Spleen (tissue), 11 donors: ENCODE results near the gene APEH. TPM values are rescaled to one million over a fixed set of nuclear protein-coding genes. Genes with fewer than 3 reads are reported as not detected.

Experiments used
- DNase-seq: peaks from one replicate; pipeline ENCODE4 v3.0.0-alpha.2; 2020
- H3K27ac ChIP-seq, 8 donors: fragments of 200-600 bp; sonication (generic) in 7 of 8; 1 replicate in 4 of 8; 2 replicates in 4 of 8; pipeline versions ENCODE4 v1.5.0 to v1.8.0; 2016 to 2021; ENCODE audit warnings: inconsistent platforms in 4 of 8, mild to moderate bottlenecking in 4 of 8, moderate library complexity in 1 of 8
- H3K27me3 ChIP-seq, 7 donors: fragments of 200-600 bp; sonication (generic) in 6 of 7; replicated peaks in 1 of 7; 1 replicate in 4 of 7; 2 replicates in 3 of 7; pipeline versions ENCODE4 v1.5.0 to v1.8.0; 2016 to 2021; ENCODE audit warnings: inconsistent platforms in 3 of 7, mild to moderate bottlenecking in 1 of 7
- H3K36me3 ChIP-seq, 6 donors: fragments of 200-600 bp; sonication (generic) in 5 of 6; 1 replicate in 4 of 6; 2 replicates in 2 of 6; pipeline versions ENCODE4 v1.5.0 to v1.8.0; 2016 to 2021; ENCODE audit warnings: inconsistent platforms in 2 of 6
- H3K4me1 ChIP-seq, 6 donors: fragments of 200-600 bp; sonication (generic) in 5 of 6; 1 replicate in 3 of 6; 2 replicates in 3 of 6; pipeline versions ENCODE4 v1.5.0 to v1.8.0; 2016 to 2021; ENCODE audit warnings: inconsistent platforms in 3 of 6
- H3K4me3 ChIP-seq, 8 donors: fragments of 200-600 bp; sonication (generic) in 7 of 8; 1 replicate in 4 of 8; 2 replicates in 4 of 8; pipeline versions ENCODE4 v1.5.0 to v1.8.0; 2016 to 2021; ENCODE audit warnings: inconsistent platforms in 4 of 8, mild to moderate bottlenecking in 4 of 8, moderate library complexity in 2 of 8
- H3K9me3 ChIP-seq, 8 donors: fragments of 200-600 bp; sonication (generic) in 7 of 8; 1 replicate in 4 of 8; 2 replicates in 4 of 8; pipeline versions ENCODE4 v1.5.0 to v1.8.0; 2016 to 2021; ENCODE audit warnings: inconsistent platforms in 4 of 8
- CTCF ChIP-seq, 11 experiments: fragments of 200-600 bp in 7 of 11; fragments of 450-650 bp in 4 of 11; sonication (generic) in 4 of 11; IDR thresholded peaks in 8 of 11; conservative IDR thresholded peaks in 3 of 11; 1 replicate in 7 of 11; 2 replicates in 4 of 11; pipeline versions ENCODE4 v1.4.0 to v1.8.0; 2016 to 2021; ENCODE audit warnings: antibody characterized with exemption in 11 of 11, inconsistent platforms in 4 of 11, mild to moderate bottlenecking in 1 of 11
- POLR2A ChIP-seq, 3 donors: fragments of 450-650 bp; IDR thresholded peaks; one replicate each; pipeline ENCODE4 v1.5.1; 2017; ENCODE audit warnings: antibody characterized with exemption in 3 of 3, mild to moderate bottlenecking in 1 of 3
- POLR2AphosphoS5 ChIP-seq, 3 donors: sonication (generic); formaldehyde crosslinking; IDR thresholded peaks; one replicate each; pipeline ENCODE4 v1.5.1; 2017; ENCODE audit warnings: antibody characterized with exemption in 3 of 3
- WGBS, 5 donors: extraction: QIAGEN DNeasy Blood & Tissue Kit in 3 of 5; methylation state at CpG; one replicate each; pipeline versions ENCODE4 v1.1.5 to v1.1.7; 2013 to 2018; 5-methylcytosine and 5-hydroxymethylcytosine counted together
- intact Hi-C: fragments of 100-400 bp; cut with DNase I; formaldehyde crosslinking; loops from one replicate; pipeline ENCODE4 v1.15.0; 2023; ENCODE audit warnings: low total_unique reads
- polyA plus RNA-seq, 3 donors: library from polyadenylated mRNA; stranded (reverse); fragments of 200-250 nt; gene quantifications; one replicate each; pipeline ENCODE4 v1.2.1, GENCODE V29; 2013
- total RNA-seq, 7 donors: library from RNA; depleted of rRNA in 3 of 7; stranded (reverse); fragments of >200 nt in 3 of 7; fragmentation: NEBNext Ultra II Directional in 4 of 7; extraction: Animal tissue kit (Norgen Biotek cat#: 25700) in 4 of 7; gene quantifications; one replicate each; pipeline versions ENCODE4 v1.1.0 to v1.2.1, GENCODE V29; 2016 to 2021
- donor health status: healthy with polysubstance abuse.
- donor health status: DM: no; HTN: no; CAD: no; lungs with moderate emphysema.
- donor health status: DM: no; HTN: no; CAD: no.
- donor health status: Bipolar disorder and iron deficiency.
- donor health status: healthy.
- donor health status: DM: no; HTN: no; CAD: no.
- donor health status: DM: yes; HTN: yes; CAD: no.

The APEH gene
- total and polyA plus RNA-seq, 10 donors, result 29.6 to 89.5 (median 66.2) TPM

DNA sequence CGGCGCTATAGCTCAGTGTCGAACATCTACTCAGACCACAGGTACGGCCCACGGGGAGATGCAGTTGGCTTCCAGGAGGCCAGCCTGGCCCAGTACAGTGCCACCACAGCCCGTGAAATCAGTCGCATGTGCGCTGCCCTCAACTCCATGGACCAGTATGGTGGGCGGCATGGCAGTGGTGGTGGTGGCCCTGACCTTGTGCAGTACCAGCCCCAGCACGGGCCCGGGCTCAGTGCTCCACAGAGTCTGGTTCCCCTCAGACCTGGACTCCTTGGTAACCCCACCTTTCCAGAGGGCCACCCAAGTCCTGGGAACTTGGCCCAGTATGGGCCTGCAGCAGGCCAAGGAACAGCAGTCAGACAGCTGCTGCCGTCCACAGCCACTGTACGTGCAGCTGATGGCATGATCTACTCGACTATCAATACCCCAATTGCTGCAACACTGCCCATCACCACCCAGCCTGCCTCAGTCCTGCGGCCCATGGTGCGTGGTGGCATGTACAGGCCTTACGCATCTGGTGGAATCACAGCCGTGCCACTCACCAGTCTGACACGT is 18.3 kb upstream of the APEH start:
- peaks cover 0 to 16% (median 0%) of the 10 kb centered on the region in 7 donors for H3K27me3 ChIP-seq
- no peak overlapping the region for H3K4me3 ChIP-seq
- H3K9me3 ChIP-seq, result no peaks in the 10 kb centered on the region
- intact Hi-C loops, result no loop called here
- no peaks in the 10 kb centered on the region for H3K36me3 ChIP-seq
- TF ChIP-seq POLR2A (IDR thresholded peaks at IDR 0.05) (no peak), POLR2AphosphoS5 (IDR thresholded peaks at IDR 0.05) (no peak), CTCF (IDR thresholded peaks at IDR 0.05 in 8 of 11, conservative IDR thresholded peaks at IDR 0.05 in 3 of 11) (no peak)
- H3K4me1 ChIP-seq, result no peaks in the 10 kb centered on the region
- WGBS, 5 donors, result 93 to 98% (median 96%) methylated on average over 11 to 19 of the region's 19 CpGs
- no peak for DNase-seq
- H3K27ac ChIP-seq, result no peak overlapping the region

- 38 to 51% (median 45%) methylated on average over 11 to 18 of the region's 18 CpGs for WGBS, 5 donors
- intact Hi-C loops, result no loop called here
These were observed 17.5 kb upstream of the APEH start for GRCh38 chr3:49656541-49657112.

DNA sequence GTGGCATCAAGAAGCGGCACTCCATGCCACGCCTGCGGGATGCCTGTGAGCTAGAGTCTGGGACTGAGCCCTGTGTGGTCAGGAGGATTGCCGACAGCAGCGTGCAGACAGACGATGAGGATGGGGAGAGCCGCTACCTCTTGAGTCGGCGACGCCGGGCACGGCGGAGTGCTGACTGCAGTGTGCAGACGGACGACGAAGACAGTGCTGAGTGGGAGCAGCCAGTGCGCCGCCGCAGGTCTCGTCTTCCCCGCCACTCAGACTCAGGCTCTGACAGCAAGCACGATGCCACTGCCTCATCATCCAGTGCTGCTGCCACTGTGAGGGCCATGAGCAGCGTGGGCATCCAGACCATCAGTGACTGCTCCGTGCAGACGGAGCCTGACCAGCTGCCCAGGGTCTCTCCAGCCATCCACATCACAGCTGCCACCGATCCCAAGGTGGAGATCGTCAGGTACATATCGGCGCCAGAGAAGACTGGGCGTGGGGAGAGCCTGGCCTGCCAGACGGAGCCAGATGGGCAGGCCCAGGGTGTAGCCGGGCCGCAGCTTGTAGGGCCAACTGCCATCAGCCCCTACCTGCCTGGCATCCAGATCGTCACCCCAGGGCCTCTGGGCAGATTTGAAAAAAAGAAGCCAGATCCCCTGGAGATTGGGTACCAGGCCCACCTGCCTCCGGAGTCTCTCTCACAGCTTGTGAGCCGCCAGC is 16.8 kb upstream of the APEH start:
- WGBS, 5 donors, result 91 to 96% (median 93%) methylated on average over 31 to 36 of the region's 36 CpGs
- TF ChIP-seq POLR2AphosphoS5 (IDR thresholded peaks at IDR 0.05), result no peak
- TF ChIP-seq CTCF (IDR thresholded peaks at IDR 0.05 in 8 of 11, conservative IDR thresholded peaks at IDR 0.05 in 3 of 11), result no peak
- TF ChIP-seq POLR2A (IDR thresholded peaks at IDR 0.05), result no peak
- Histone ChIP-seq H3K27me3 (peaks cover 0 to 16% (median 0%) of the 10 kb centered on the region in 7 donors), H3K36me3 (no peaks in the 10 kb centered on the region), H3K9me3 (no peaks in the 10 kb centered on the region), H3K4me1 (no peaks in the 10 kb centered on the region), H3K4me3 (no peak overlapping the region), H3K27ac (no peak overlapping the region)
- intact Hi-C loops, result no loop called here
- DNase-seq, result no peak

More at GRCh38 chr3:49656541-49657112, 17.5 kb upstream of the APEH start:
- Histone ChIP-seq H3K4me3 (no peak overlapping the region), H3K36me3 (no peaks in the 10 kb centered on the region), H3K27ac (no peak overlapping the region), H3K4me1 (no peaks in the 10 kb centered on the region), H3K9me3 (no peaks in the 10 kb centered on the region), H3K27me3 (peaks cover 0 to 16% (median 0%) of the 10 kb centered on the region in 7 donors)
- no peak for DNase-seq
- TF ChIP-seq CTCF (IDR thresholded peaks at IDR 0.05 in 8 of 11, conservative IDR thresholded peaks at IDR 0.05 in 3 of 11) (no peak), POLR2AphosphoS5 (IDR thresholded peaks at IDR 0.05) (no peak), POLR2A (IDR thresholded peaks at IDR 0.05) (no peak)

DNA sequence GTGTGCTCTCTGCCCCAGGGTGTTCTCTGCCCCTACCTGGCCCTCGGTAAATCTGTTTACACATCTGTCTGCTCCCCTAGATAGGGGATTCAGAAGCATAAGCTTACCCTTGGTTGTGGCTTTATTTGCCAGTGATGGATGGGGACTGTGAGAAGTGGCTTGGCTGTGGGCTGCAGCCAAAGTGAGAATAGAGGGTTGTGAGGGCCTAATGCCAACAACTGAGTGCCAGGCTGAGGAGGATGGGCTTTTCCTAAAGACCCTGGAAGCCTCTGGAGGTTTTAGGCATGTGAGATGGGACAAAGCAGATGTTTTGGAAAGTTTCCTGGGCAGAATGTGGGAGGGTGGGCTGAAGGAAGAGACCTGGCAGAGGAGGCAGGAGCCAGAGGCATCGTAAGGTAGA is 15.4 kb upstream of the APEH start:
- intact Hi-C loops, result no loop called here
- Histone ChIP-seq H3K27me3 (peaks cover 0 to 16% (median 0%) of the 10 kb centered on the region in 7 donors), H3K4me3 (no peak overlapping the region), H3K36me3 (no peaks in the 10 kb centered on the region), H3K27ac (no peak overlapping the region), H3K4me1 (no peaks in the 10 kb centered on the region), H3K9me3 (no peaks in the 10 kb centered on the region)
- DNase-seq, result no peak
- TF ChIP-seq POLR2A (IDR thresholded peaks at IDR 0.05), result no peak
- no peak for TF ChIP-seq CTCF (IDR thresholded peaks at IDR 0.05 in 8 of 11, conservative IDR thresholded peaks at IDR 0.05 in 3 of 11)
- no peak for TF ChIP-seq POLR2AphosphoS5 (IDR thresholded peaks at IDR 0.05)
- 68 to 94% (median 82%) methylated on average over 2 of the region's 2 CpGs for WGBS, 5 donors
